Measurements from ENCODE around the gene UNG. TPM values are rescaled to one million over a fixed set of nuclear protein-coding genes. Genes with fewer than 3 reads are reported as not detected.

UNG gene
- total and polyA plus RNA-seq, 9 donors, result 20.1 to 27.7 (median 26.0) TPM

- peak; percentile 53 for DNase-seq
- Histone ChIP-seq H3K27me3 (ENCODE audit: control insufficient read depth, insufficient read depth, low read length) (no peaks in the 10 kb centered on the region), H3K27ac (ENCODE audit: low read length) (peak within 1 kb of the TSS; percentile 83), H3K4me3 (ENCODE audit: low read length) (no peak within 1 kb of the TSS), H3K36me3 (ENCODE audit: control insufficient read depth, insufficient read depth, low read length) (no peaks in the 10 kb centered on the region), H3K4me1 (ENCODE audit: control insufficient read depth, insufficient read depth, low read length) (peaks cover 18% of the 10 kb centered on the region), H3K9me3 (replicated peaks; ENCODE audit: control insufficient read depth, low read depth, low read length) (no peaks in the 10 kb centered on the region)
- WGBS (ENCODE audit: insufficient coverage), result 61% methylated on average over 5 of the region's 14 CpGs
These were observed 18.6 kb downstream of the UNG start, which contains the start of gene ACACB for GRCh38 chr12:109115758-109116610. TSS of gene ACACB (plus strand) at chr12:109116587. CDS start at chr12:109139406, 22,819 bp downstream.

GRCh38 chr12:109116611-109116949 is 19.2 kb downstream of the UNG start:
- Histone ChIP-seq H3K27ac (ENCODE audit: low read length) (peak overlapping the region; percentile 83), H3K36me3 (ENCODE audit: control insufficient read depth, insufficient read depth, low read length) (no peaks in the 10 kb centered on the region), H3K27me3 (ENCODE audit: control insufficient read depth, insufficient read depth, low read length) (no peaks in the 10 kb centered on the region), H3K9me3 (replicated peaks; ENCODE audit: control insufficient read depth, low read depth, low read length) (no peaks in the 10 kb centered on the region), H3K4me1 (ENCODE audit: control insufficient read depth, insufficient read depth, low read length) (peaks cover 16% of the 10 kb centered on the region), H3K4me3 (ENCODE audit: low read length) (no peak overlapping the region)
- no peak for DNase-seq
- WGBS (ENCODE audit: insufficient coverage), result 63% methylated on average over 7 of the region's 12 CpGs

DNA sequence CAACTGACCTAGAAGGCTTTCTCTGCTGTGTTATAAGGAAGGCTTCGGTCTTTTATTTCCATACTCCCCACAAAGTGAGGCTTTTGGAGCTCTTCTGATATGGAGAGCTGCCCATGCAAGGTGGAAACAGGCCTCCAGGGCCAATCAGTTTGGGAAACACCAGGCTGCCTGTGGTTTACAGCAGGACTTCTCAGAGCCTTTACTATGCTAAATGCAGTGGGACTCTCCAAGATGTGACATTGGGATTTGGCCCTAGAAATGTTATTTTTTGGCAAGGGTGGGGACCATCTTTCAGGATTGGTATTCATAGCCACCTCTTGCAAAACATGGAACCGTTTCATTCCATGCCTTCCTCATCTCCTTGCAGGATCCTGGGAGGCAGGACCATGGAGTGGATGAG is 22.7 kb downstream of the UNG start:
- H3K36me3 ChIP-seq (ENCODE audit: control insufficient read depth, insufficient read depth, low read length), result no peaks in the 10 kb centered on the region
- peaks cover 15% of the 10 kb centered on the region for H3K4me1 ChIP-seq (ENCODE audit: control insufficient read depth, insufficient read depth, low read length)
- no peak overlapping the region for H3K27ac ChIP-seq (ENCODE audit: low read length)
- H3K27me3 ChIP-seq (ENCODE audit: control insufficient read depth, insufficient read depth, low read length), result no peaks in the 10 kb centered on the region
- WGBS (ENCODE audit: insufficient coverage), result no CpG with 5 or more reads among the region's 2 CpGs
- no peak overlapping the region for H3K4me3 ChIP-seq (ENCODE audit: low read length)
- H3K9me3 ChIP-seq (replicated peaks; ENCODE audit: control insufficient read depth, low read depth, low read length), result no peaks in the 10 kb centered on the region
- no peak for DNase-seq

DNA sequence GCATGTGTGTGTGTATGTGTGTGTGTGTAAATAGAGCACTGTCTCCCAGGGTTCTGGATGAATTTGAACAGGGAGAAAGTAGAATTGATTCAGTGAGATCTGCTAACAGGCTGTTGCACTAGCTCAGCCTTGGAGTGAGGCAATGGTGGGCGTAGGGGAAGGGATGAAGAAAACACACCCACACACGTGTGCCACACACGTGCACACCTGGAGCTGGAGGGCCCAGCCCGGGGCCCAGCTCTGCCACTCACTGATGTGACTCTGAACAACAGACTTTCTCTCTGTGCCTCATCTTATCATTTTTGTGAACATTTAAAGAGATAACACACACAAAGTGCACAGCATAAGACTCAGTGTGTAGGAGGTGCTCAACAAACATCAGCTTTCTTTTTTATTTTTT is 23.2 kb downstream of the UNG start:
- no peak for DNase-seq
- Histone ChIP-seq H3K4me3 (ENCODE audit: low read length) (no peak overlapping the region), H3K4me1 (ENCODE audit: control insufficient read depth, insufficient read depth, low read length) (peaks cover 11% of the 10 kb centered on the region), H3K27me3 (ENCODE audit: control insufficient read depth, insufficient read depth, low read length) (no peaks in the 10 kb centered on the region), H3K27ac (ENCODE audit: low read length) (no peak overlapping the region), H3K9me3 (replicated peaks; ENCODE audit: control insufficient read depth, low read depth, low read length) (no peaks in the 10 kb centered on the region), H3K36me3 (ENCODE audit: control insufficient read depth, insufficient read depth, low read length) (no peaks in the 10 kb centered on the region)
- whole genome bisulfite sequencing (ENCODE audit: insufficient coverage), result 93% methylated on average over 3 of the region's 4 CpGs

GRCh38 chr12:109121346-109121880 is 24.0 kb downstream of the UNG start:
- Histone ChIP-seq H3K4me1 (ENCODE audit: control insufficient read depth, insufficient read depth, low read length) (peaks cover 3% of the 10 kb centered on the region), H3K4me3 (ENCODE audit: low read length) (no peak overlapping the region), H3K36me3 (ENCODE audit: control insufficient read depth, insufficient read depth, low read length) (no peaks in the 10 kb centered on the region), H3K27me3 (ENCODE audit: control insufficient read depth, insufficient read depth, low read length) (no peaks in the 10 kb centered on the region), H3K27ac (ENCODE audit: low read length) (no peak overlapping the region), H3K9me3 (replicated peaks; ENCODE audit: control insufficient read depth, low read depth, low read length) (no peaks in the 10 kb centered on the region)
- no peak for DNase-seq
- WGBS (ENCODE audit: insufficient coverage), result 100% methylated on average over 1 of the region's 3 CpGs

- no peak overlapping the region for H3K27ac ChIP-seq (ENCODE audit: low read length)
- H3K4me3 ChIP-seq (ENCODE audit: low read length), result no peak overlapping the region
- no peaks in the 10 kb centered on the region for H3K9me3 ChIP-seq (replicated peaks; ENCODE audit: control insufficient read depth, low read depth, low read length)
- H3K27me3 ChIP-seq (ENCODE audit: control insufficient read depth, insufficient read depth, low read length), result no peaks in the 10 kb centered on the region
- WGBS (ENCODE audit: insufficient coverage), result 80% methylated on average over 4 of the region's 12 CpGs
- no peaks in the 10 kb centered on the region for H3K36me3 ChIP-seq (ENCODE audit: control insufficient read depth, insufficient read depth, low read length)
- no peak for DNase-seq
- no peaks in the 10 kb centered on the region for H3K4me1 ChIP-seq (ENCODE audit: control insufficient read depth, insufficient read depth, low read length)
These were observed 27.7 kb downstream of the UNG start for GRCh38 chr12:109124878-109125648.

- H3K4me1 ChIP-seq (ENCODE audit: control insufficient read depth, insufficient read depth, low read length), result peaks cover 6% of the 10 kb centered on the region
- no peak for DNase-seq
- H3K27ac ChIP-seq (ENCODE audit: low read length), result no peak overlapping the region
These were observed 28.4 kb downstream of the UNG start for GRCh38 chr12:109125791-109126190.

DNA sequence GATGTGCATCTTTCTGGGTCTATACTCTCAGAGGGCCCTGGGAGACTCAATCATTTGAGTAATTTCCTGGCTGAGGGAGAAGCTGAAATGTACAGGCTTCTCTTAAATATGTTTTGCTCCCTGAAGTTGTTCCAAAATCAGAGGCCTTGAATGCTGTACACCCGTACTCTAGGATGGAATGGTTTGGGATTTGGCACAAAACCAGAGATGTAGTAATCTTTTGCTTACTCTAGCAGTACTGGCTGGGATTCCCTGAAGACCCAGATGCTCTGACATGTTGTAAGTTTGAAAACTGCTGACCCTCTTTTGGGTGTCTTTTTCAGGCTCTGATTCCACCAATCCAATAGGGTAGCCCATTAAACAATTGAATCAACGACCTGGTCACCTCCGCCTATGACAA is 29.4 kb downstream of the UNG start:
- H3K4me3 ChIP-seq (ENCODE audit: low read length), result no peak overlapping the region
- no peak overlapping the region for H3K27ac ChIP-seq (ENCODE audit: low read length)
- H3K4me1 ChIP-seq (ENCODE audit: control insufficient read depth, insufficient read depth, low read length), result peaks cover 16% of the 10 kb centered on the region
- no peaks in the 10 kb centered on the region for H3K9me3 ChIP-seq (replicated peaks; ENCODE audit: control insufficient read depth, low read depth, low read length)
- H3K27me3 ChIP-seq (ENCODE audit: control insufficient read depth, insufficient read depth, low read length), result peaks cover 2% of the 10 kb centered on the region
- H3K36me3 ChIP-seq (ENCODE audit: control insufficient read depth, insufficient read depth, low read length), result no peaks in the 10 kb centered on the region
- 43% methylated on average over 1 of the region's 3 CpGs for WGBS (ENCODE audit: insufficient coverage)
- DNase-seq, result peak; percentile 86

More at GRCh38 chr12:109125791-109126190, 28.4 kb downstream of the UNG start:
- no peaks in the 10 kb centered on the region for H3K9me3 ChIP-seq (replicated peaks; ENCODE audit: control insufficient read depth, low read depth, low read length)
- no peaks in the 10 kb centered on the region for H3K27me3 ChIP-seq (ENCODE audit: control insufficient read depth, insufficient read depth, low read length)
- WGBS (ENCODE audit: insufficient coverage), result 80% methylated on average over 7 of the region's 7 CpGs
- H3K4me3 ChIP-seq (ENCODE audit: low read length), result no peak overlapping the region
- H3K36me3 ChIP-seq (ENCODE audit: control insufficient read depth, insufficient read depth, low read length), result no peaks in the 10 kb centered on the region

DNA sequence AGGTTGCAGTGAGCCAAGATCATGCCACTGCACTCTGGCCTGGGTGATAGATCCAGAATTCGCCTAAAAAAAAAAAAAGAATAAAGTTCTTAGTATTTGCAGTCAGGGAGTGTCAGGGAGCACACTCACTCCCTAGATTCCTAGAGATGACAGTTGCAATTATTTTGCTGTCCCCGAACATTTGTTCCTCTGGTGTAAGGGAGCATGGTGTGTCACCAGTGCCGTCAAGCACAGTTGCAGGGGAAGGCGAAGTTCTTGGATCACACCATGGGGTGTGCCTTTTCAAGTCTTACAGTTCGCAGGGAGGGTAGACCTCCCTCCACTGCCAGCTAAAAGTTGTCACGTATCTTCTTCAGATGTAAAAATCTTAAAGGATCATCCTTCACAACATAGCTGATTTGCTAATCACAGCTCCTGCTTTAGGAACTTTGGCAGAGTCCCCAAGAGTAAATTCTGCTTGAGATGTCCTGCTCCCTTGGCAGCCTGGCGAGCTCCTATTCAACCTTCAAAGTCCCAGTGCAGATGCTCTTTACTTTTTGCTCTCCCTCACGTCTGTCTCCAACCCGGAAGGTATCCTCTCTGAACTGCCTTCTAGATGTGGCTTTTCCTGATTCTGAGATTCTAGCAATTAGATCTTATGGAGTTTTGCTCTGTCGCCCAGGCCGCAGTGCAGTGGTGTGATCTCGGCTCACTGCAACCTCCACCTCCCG is 30.3 kb downstream of the UNG start:
- DNase-seq, result no peak
- H3K27ac ChIP-seq (ENCODE audit: low read length), result no peak overlapping the region
- 89% methylated on average over 8 of the region's 13 CpGs for WGBS (ENCODE audit: insufficient coverage)

More for the DNA sequence above, 30.3 kb downstream of the UNG start:
- peaks cover 2% of the 10 kb centered on the region for H3K27me3 ChIP-seq (ENCODE audit: control insufficient read depth, insufficient read depth, low read length)
- no peak overlapping the region for H3K4me3 ChIP-seq (ENCODE audit: low read length)
- H3K4me1 ChIP-seq (ENCODE audit: control insufficient read depth, insufficient read depth, low read length), result peaks cover 19% of the 10 kb centered on the region
- H3K9me3 ChIP-seq (replicated peaks; ENCODE audit: control insufficient read depth, low read depth, low read length), result no peaks in the 10 kb centered on the region
- H3K36me3 ChIP-seq (ENCODE audit: control insufficient read depth, insufficient read depth, low read length), result no peaks in the 10 kb centered on the region

All from muscle of leg (tissue), 11 donors.